H1 (cell line): ENCODE results near the gene CUEDC1. TPM values are rescaled to one million over a fixed set of nuclear protein-coding genes. Genes with fewer than 3 reads are reported as not detected.

Experiments
- CTCF ChIA-PET: fragments of 300-600 bp; sonication (Branson Sonifier 250); formaldehyde crosslinking; loops from one replicate; lab custom pipeline; 2021; ENCODE audit not compliant: partially characterized antibody; lab: Charles Lee
- POLR2A ChIA-PET: fragments of 300-600 bp; sonication (Branson Sonifier 250); formaldehyde crosslinking; loops from one replicate; lab custom pipeline; 2021; ENCODE audit warnings: inconsistent platforms; ENCODE audit not compliant: partially characterized antibody; lab: Charles Lee
- DNase-seq, 2 experiments: peaks; one replicate each; pipeline versions ENCODE4 v3.0.0 to v3.0.0-alpha.2; 2010 to 2022; ENCODE audit warnings: low spot score in 2 of 2, low read depth in 1 of 2, mixed read lengths in 1 of 2
- FAIRE-seq: peaks from 2 replicates; lab custom pipeline; 2011; peaks lifted over from hg19 to GRCh38; lab: Jason Lieb, UNC
- H2AFZ ChIP-seq: 2 replicates; pipeline ENCODE4 v1.8.1; 2012; ENCODE audit warnings: low read length, inconsistent platforms
- H2AK5ac ChIP-seq: 2 replicates; pipeline ENCODE4 v1.6.1; 2013; ENCODE audit warnings: low read depth, low read length
- H2BK120ac ChIP-seq: replicated peaks from 2 replicates; pipeline ENCODE3; 2013; ENCODE audit warnings: low read depth, low read length, inconsistent platforms
- H2BK12ac ChIP-seq: 2 replicates; pipeline ENCODE4 v1.6.1; 2013; ENCODE audit warnings: low read depth, low read length
- H2BK15ac ChIP-seq: 2 replicates; pipeline ENCODE4 v1.6.1; 2013; ENCODE audit warnings: low read length
- H2BK20ac ChIP-seq: 2 replicates; pipeline ENCODE4 v1.6.1; 2013; ENCODE audit warnings: low read length
- H2BK5ac ChIP-seq: 2 replicates; pipeline ENCODE4 v1.6.1; 2013; ENCODE audit warnings: low read depth, low read length
- H3K14ac ChIP-seq: 2 replicates; pipeline ENCODE4 v1.6.1; 2013; ENCODE audit warnings: inconsistent platforms; ENCODE audit not compliant: insufficient read length
- H3K18ac ChIP-seq: 2 replicates; pipeline ENCODE4 v1.6.1; 2013; ENCODE audit warnings: low read length; ENCODE audit errors: extremely low read depth
- H3K23ac ChIP-seq: 2 replicates; pipeline ENCODE4 v1.6.1; 2013; ENCODE audit warnings: inconsistent platforms; ENCODE audit not compliant: insufficient read length
- H3K23me2 ChIP-seq: 2 replicates; pipeline ENCODE4 v1.6.1; 2013; ENCODE audit warnings: low read depth, low read length
- H3K27ac ChIP-seq: 2 replicates; pipeline ENCODE4 v1.6.1; 2011; ENCODE audit warnings: low read depth, low read length, inconsistent platforms
- H3K27me3 ChIP-seq, 4 experiments: replicated peaks in 1 of 4; 1 replicate in 1 of 4; 2 replicates in 3 of 4; pipeline versions ENCODE4 v1.6.1 to v1.8.1; 2011 to 2013; ENCODE audit warnings: low read length in 3 of 4, mild to moderate bottlenecking in 3 of 4, inconsistent platforms in 2 of 4, mixed read lengths in 2 of 4, moderate library complexity in 1 of 4; ENCODE audit not compliant: control insufficient read depth in 3 of 4, insufficient read depth in 3 of 4; ENCODE audit errors: extremely low read depth in 1 of 4
- H3K36me3 ChIP-seq, 4 experiments: 2 replicates each; pipeline versions ENCODE4 v1.6.1 to v1.8.1; 2011 to 2013; ENCODE audit warnings: mild to moderate bottlenecking in 4 of 4, low read length in 3 of 4, moderate library complexity in 2 of 4, control low read depth in 1 of 4, inconsistent platforms in 1 of 4; ENCODE audit not compliant: insufficient read depth in 4 of 4, control insufficient read depth in 2 of 4
- H3K4ac ChIP-seq: replicated peaks from 2 replicates; pipeline ENCODE3; 2013; ENCODE audit warnings: low read length, low read depth, mixed read lengths, inconsistent platforms; ENCODE audit not compliant: insufficient read length
- H3K4me1 ChIP-seq, 4 experiments: replicated peaks in 1 of 4; 1 replicate in 1 of 4; 2 replicates in 3 of 4; pipeline versions ENCODE4 v1.6.1 to v1.8.1; 2011 to 2013; ENCODE audit warnings: low read length in 3 of 4, inconsistent platforms in 2 of 4, mixed read lengths in 1 of 4; ENCODE audit not compliant: insufficient read depth in 4 of 4, control insufficient read depth in 3 of 4
- H3K4me2 ChIP-seq, 2 experiments: 2 replicates each; pipeline versions ENCODE4 v1.6.1 to v1.8.1; 2011 to 2013; ENCODE audit warnings: low read depth in 2 of 2, low read length in 2 of 2, control low read depth in 1 of 2, inconsistent platforms in 1 of 2, mild to moderate bottlenecking in 1 of 2; ENCODE audit not compliant: insufficient read depth in 1 of 2
- H3K4me3 ChIP-seq, 4 experiments: fragments of 200-600, 300-600 bp in 1 of 4; sonication (generic), shearing (Covaris generic), sonication (Bioruptor Twin) in 1 of 4; 2 replicates each; pipeline versions ENCODE4 v1.5.1 to v1.8.1; 2011 to 2016; ENCODE audit warnings: low read length in 4 of 4, low read depth in 3 of 4, control low read depth in 2 of 4, inconsistent platforms in 2 of 4, mild to moderate bottlenecking in 2 of 4, mixed read lengths in 1 of 4, moderate library complexity in 1 of 4; ENCODE audit not compliant: insufficient read depth in 2 of 4; ENCODE audit errors: extremely low read depth in 1 of 4
- H3K56ac ChIP-seq: replicated peaks from 2 replicates; pipeline ENCODE3; 2013; ENCODE audit warnings: low read depth, mild to moderate bottlenecking, mixed read lengths, low read length, inconsistent platforms; ENCODE audit not compliant: insufficient read length
- H3K79me1 ChIP-seq: 2 replicates; pipeline ENCODE4 v1.6.1; 2013; ENCODE audit warnings: low read depth, low read length, control low read depth
- H3K79me2 ChIP-seq, 2 experiments: 2 replicates each; pipeline versions ENCODE4 v1.6.1 to v1.8.1; 2012 to 2013; ENCODE audit warnings: low read length in 2 of 2, mild to moderate bottlenecking in 2 of 2, inconsistent platforms in 1 of 2; ENCODE audit not compliant: insufficient read depth in 2 of 2, control insufficient read depth in 1 of 2
- H3K9ac ChIP-seq, 4 experiments: replicated peaks in 1 of 4; 1 replicate in 1 of 4; 2 replicates in 3 of 4; pipeline versions ENCODE4 v1.6.1 to v1.8.1; 2011 to 2013; ENCODE audit warnings: low read depth in 3 of 4, low read length in 3 of 4, control low read depth in 2 of 4, mild to moderate bottlenecking in 2 of 4, moderate library complexity in 2 of 4, inconsistent platforms in 1 of 4; ENCODE audit errors: extremely low read depth in 1 of 4
- H3K9me3 ChIP-seq, 2 experiments: 2 replicates each; pipeline versions ENCODE4 v1.6.1 to v1.8.1; 2012 to 2013; ENCODE audit warnings: mild to moderate bottlenecking in 2 of 2, moderate library complexity in 2 of 2, control low read depth in 1 of 2, inconsistent platforms in 1 of 2, low read depth in 1 of 2, low read length in 1 of 2, mixed read lengths in 1 of 2; ENCODE audit not compliant: insufficient read depth in 2 of 2
- H4K20me1 ChIP-seq, 2 experiments: replicated peaks in 1 of 2; 2 replicates each; pipeline versions ENCODE3 to v1.8.1; 2011 to 2013; ENCODE audit warnings: inconsistent platforms in 2 of 2, low read length in 2 of 2, mild to moderate bottlenecking in 1 of 2; ENCODE audit not compliant: insufficient read depth in 2 of 2, control insufficient read depth in 1 of 2
- H4K5ac ChIP-seq: 2 replicates; pipeline ENCODE4 v1.6.1; 2013; ENCODE audit warnings: low read length, low read depth, mixed read lengths, inconsistent platforms; ENCODE audit not compliant: insufficient read length
- H4K8ac ChIP-seq: 2 replicates; pipeline ENCODE4 v1.8.0; 2013; ENCODE audit warnings: mild to moderate bottlenecking, moderate library complexity, low read length, inconsistent platforms; ENCODE audit not compliant: insufficient read depth; ENCODE audit errors: extremely low read depth
- H4K91ac ChIP-seq: replicated peaks from 2 replicates; pipeline ENCODE3; 2013; ENCODE audit warnings: low read length, mixed read lengths, inconsistent platforms; ENCODE audit not compliant: insufficient read length
- CHD1 ChIP-seq: IDR thresholded peaks from 2 replicates; pipeline ENCODE4 v1.6.1; 2012; ENCODE audit warnings: low read depth, low read length, improper control_type of control experiment
- ZNF274 ChIP-seq: IDR thresholded peaks from 2 replicates; pipeline ENCODE4 v1.7.0; 2012; ENCODE audit warnings: low read length, borderline replicate concordance; ENCODE audit errors: extremely low read depth
- WGBS, 2 experiments: shearing (Covaris generic) in 1 of 2; methylation state at CpG; one replicate each; pipeline versions ENCODE4 v1.1.6 to v1.1.7; 2013 to 2015; ENCODE audit warnings: low lambda C conversion rate in 2 of 2, mixed read lengths in 2 of 2, inconsistent platforms in 1 of 2, low coverage in 1 of 2, missing lambda C conversion rate in 1 of 2; ENCODE audit not compliant: insufficient replicate concordance in 2 of 2, insufficient coverage in 1 of 2, insufficient read length in 1 of 2; ENCODE audit errors: extremely low coverage in 1 of 2, missing lambda C conversion rate in 1 of 2; 5-methylcytosine and 5-hydroxymethylcytosine counted together
- polyA plus RNA-seq, 7 experiments: library from polyadenylated mRNA; depleted of rRNA in 3 of 7; stranded (reverse) in 5 of 7; unstranded in 2 of 7; fragments of >200 nt in 5 of 7; fragments of 200-250 nt in 2 of 7; gene quantifications; 1 replicate in 5 of 7; 2 replicates in 1 of 7; 4 replicates in 1 of 7; pipeline versions ENCODE4 v1.2.1 to v1.2.3, GENCODE V29; 2011 to 2013; ENCODE audit warnings: missing spikeins in 2 of 7, mixed read lengths in 2 of 7
- total RNA-seq: library from RNA; stranded (reverse); fragmentation: NEBNext Ultra II Directional; extraction: Animal tissue kit (Norgen Biotek cat#: 25700); gene quantifications from 2 replicates; pipeline ENCODE4 v1.2.1, GENCODE V29; 2021

CUEDC1 gene
- total and polyA plus RNA-seq, 2 of the 8 experiments (the other 6 are each of a cell fraction or from before 2014, with no cell fraction given) = 4.0 to 10.7 TPM

GRCh38 chr17:57940653-57941329 lies 14.4 kb downstream of the CUEDC1 start:
- no peak overlapping the region for H3K9ac ChIP-seq
- H2BK20ac ChIP-seq = no peak overlapping the region
- no peaks in the 10 kb centered on the region for H3K79me2 ChIP-seq
- CTCF ChIA-PET = interaction anchor here (0.6 to 5.3 kb wide), 14 partner anchors 11 to 268 kb away, joined by 3 to 65 read pairs (median 4); partner anchors contain the start of gene CUEDC1
- peaks cover 5 to 13% (median 6%) of the 10 kb centered on the region in 4 experiments for H3K4me1 ChIP-seq
- TF ChIP-seq CHD1 = no peak
- no peak for TF ChIP-seq ZNF274
- TF ChIP-seq, all 59 proteins: peak for 0
- Histone ChIP-seq H4K8ac (no peak overlapping the region), H4K5ac (no peak overlapping the region), H2BK12ac (no peak overlapping the region), H2BK120ac (no peak overlapping the region), H2BK5ac (no peak overlapping the region), H3K23ac (no peak overlapping the region), H3K4me3 (no peak overlapping the region), H3K18ac (0 out of 2 replicates have a peak overlapping the region, but pooled peaks have one; percentile 11), H3K36me3 (no peaks in the 10 kb centered on the region), H3K23me2 (no peaks in the 10 kb centered on the region), H2AFZ (no peak overlapping the region), H2AK5ac (no peak overlapping the region), H3K27ac (no peak overlapping the region), H3K4ac (no peak overlapping the region), H3K27me3 (no peaks in the 10 kb centered on the region), H3K79me1 (no peaks in the 10 kb centered on the region; the same call in 1 of the 2 replicates), H3K56ac (no peak overlapping the region), H3K14ac (no peak overlapping the region), H4K91ac (no peak overlapping the region), H3K4me2 (no peak overlapping the region), H4K20me1 (no peaks in the 10 kb centered on the region), H3K9me3 (no peaks in the 10 kb centered on the region), H2BK15ac (no peak overlapping the region)
- FAIRE-seq (no peak), DNase-seq (no peak)
- POLR2A ChIA-PET = interaction anchor here (1.1 to 2.1 kb wide), 4 partner anchors 11 to 42 kb away, joined by 3 to 8 read pairs (median 5); partner anchors contain the start of gene CUEDC1
- 86% methylated on average over 5 of the region's 5 CpGs; no CpG with 5 or more reads in 1 of the 2 experiments for WGBS, 2 experiments
